Measurements from ENCODE around the gene HASPIN.

DNA sequence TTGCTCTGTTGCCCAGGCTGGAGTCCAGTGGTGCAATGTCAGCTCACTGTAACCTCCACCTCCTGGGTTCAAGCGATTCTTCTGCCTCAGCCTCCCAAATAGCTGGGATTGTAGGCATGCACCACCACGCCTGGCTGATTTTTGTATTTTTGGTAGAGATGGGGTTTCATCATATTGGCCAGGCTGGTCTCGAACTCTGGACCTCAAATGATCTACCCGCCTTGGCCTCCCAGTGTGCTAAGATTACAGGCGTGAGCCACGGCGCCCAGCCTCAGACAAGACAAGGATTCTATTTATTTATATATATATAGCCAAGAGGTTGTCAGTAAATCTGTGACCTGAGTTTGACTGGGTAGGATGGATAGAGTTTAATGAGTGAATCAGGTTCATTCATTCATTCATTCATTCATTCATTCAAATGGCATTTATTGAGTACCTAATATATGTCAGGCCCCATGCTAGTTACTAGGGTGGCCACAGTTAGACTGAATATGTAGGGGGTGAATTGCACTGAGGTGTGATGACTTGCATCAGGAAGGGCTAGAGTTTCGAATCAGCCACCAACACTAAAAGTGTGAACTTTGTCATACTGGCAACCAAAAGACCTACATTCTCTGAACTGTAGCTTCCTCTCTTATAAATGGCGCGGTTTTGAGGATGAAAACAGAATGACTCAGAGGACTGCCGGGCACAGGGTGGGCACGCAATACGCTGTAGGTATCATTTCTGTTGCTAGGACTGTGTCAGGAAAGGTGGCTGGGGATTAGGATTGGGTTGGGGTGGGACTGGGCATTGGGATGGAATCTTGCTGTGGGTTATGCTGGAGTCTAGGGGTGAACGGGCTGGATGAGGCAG lies 39.4 kb downstream of the HASPIN start:
- TF ChIP-seq POLR2A (IDR thresholded peaks at IDR 0.05), result no peak
- TF ChIP-seq CTCF (IDR thresholded peaks at IDR 0.05), result no peak

All from testis (tissue), 2 donors.